Ramos (cell line): ENCODE data around the gene ATP6V0C.

Experiments
- in situ Hi-C: fragments of 300-500 bp; cut with MboI; formaldehyde crosslinking; loops from one replicate; pipeline ENCODE4 v1.14.3; 2022; ENCODE audit warnings: low sequenced_read_pairs; ENCODE audit not compliant: unreplicated experiment

ATP6V0C gene

GRCh38 chr16:2487903-2488531, 25.7 kb upstream of the ATP6V0C start:
- in situ Hi-C loops = no loop called here

- in situ Hi-C loops = no loop called here
These were observed 24.2 kb upstream of the ATP6V0C start for GRCh38 chr16:2489581-2489980.

- in situ Hi-C loops = no loop called here
These were observed 23.3 kb upstream of the ATP6V0C start for GRCh38 chr16:2490190-2491105.

GRCh38 chr16:2492292-2492691, 21.5 kb upstream of the ATP6V0C start:
- in situ Hi-C loops = no loop called here

GRCh38 chr16:2493605-2494004, 20.1 kb upstream of the ATP6V0C start:
- in situ Hi-C loops = no loop called here

GRCh38 chr16:2494616-2495015, 19.1 kb upstream of the ATP6V0C start:
- in situ Hi-C loops = no loop called here

- in situ Hi-C loops = no loop called here
These were observed 18.7 kb upstream of the ATP6V0C start for GRCh38 chr16:2495041-2495440.

- in situ Hi-C loops = no loop called here
These were observed 17.3 kb upstream of the ATP6V0C start for GRCh38 chr16:2496223-2497115.

- in situ Hi-C loops = no loop called here
These were observed 16.6 kb upstream of the ATP6V0C start for GRCh38 chr16:2497116-2497630.

- in situ Hi-C loops = no loop called here
These were observed 15.9 kb upstream of the ATP6V0C start for GRCh38 chr16:2497695-2498484.

GRCh38 chr16:2498531-2499253, 15.1 kb upstream of the ATP6V0C start:
- in situ Hi-C loops = no loop called here

GRCh38 chr16:2499454-2499853, 14.3 kb upstream of the ATP6V0C start:
- in situ Hi-C loops = no loop called here

- in situ Hi-C loops = loop anchor here (25.0 kb wide), 1 partner anchor 488 kb away; the partner anchor contains the start of genes NPW and ZNF598
These were observed 13.8 kb upstream of the ATP6V0C start for GRCh38 chr16:2499890-2500429.

- in situ Hi-C loops = loop anchor here (25.0 kb wide), 1 partner anchor 488 kb away; the partner anchor contains the start of genes NPW and ZNF598
These were observed 13.3 kb upstream of the ATP6V0C start for GRCh38 chr16:2500430-2500917.

- in situ Hi-C loops = loop anchor here (25.0 kb wide), 1 partner anchor 489 kb away; the partner anchor contains the start of genes NPW and ZNF598
These were observed 12.6 kb upstream of the ATP6V0C start for GRCh38 chr16:2500918-2501750.

GRCh38 chr16:2501946-2502895, 11.5 kb upstream of the ATP6V0C start:
- in situ Hi-C loops = loop anchor here (25.0 kb wide), 1 partner anchor 490 kb away; the partner anchor contains the start of genes NPW and ZNF598
